Measurements from ENCODE around the gene ST14.

DNA sequence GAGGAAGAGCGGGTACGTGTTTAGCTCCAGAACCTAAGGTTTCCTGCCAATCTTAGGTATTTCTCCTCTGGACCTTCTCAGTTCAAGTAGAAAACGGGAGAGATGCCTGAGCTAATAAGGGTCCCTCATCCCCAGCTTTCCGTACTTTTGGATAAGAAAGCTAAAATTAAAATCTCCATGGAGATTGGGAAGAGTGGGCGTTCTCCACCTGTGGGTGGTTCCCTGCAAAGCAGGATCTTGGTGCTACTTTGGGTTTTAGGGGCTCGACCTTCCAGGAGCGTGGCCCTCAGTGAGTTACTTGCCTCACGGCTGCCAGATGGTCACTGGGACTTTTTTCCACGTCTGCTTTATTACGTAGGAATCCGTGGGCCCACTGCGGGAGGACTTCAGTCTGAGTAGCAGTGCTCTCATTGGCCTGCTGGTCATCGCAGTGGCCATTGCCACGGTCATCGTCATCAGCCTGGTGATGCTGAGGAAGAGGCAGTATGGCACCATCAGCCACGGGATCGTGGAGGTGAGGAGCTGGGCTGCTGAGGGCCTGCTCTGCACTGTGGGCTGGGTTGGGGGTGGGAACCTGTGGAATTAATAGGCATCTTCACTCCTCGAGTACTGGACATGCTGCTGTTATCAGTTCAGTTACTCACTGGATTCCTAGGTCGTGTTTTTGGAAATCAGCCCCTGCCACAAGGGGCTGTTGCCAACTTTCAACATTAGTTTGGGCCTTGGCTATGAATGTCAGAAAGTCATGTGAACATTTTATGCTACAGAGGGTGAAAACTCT, 17.8 kb upstream of the ST14 start:
- no peak for TF ChIP-seq POLR2A (IDR thresholded peaks at IDR 0.05)
- TF ChIP-seq, protein P1, sequence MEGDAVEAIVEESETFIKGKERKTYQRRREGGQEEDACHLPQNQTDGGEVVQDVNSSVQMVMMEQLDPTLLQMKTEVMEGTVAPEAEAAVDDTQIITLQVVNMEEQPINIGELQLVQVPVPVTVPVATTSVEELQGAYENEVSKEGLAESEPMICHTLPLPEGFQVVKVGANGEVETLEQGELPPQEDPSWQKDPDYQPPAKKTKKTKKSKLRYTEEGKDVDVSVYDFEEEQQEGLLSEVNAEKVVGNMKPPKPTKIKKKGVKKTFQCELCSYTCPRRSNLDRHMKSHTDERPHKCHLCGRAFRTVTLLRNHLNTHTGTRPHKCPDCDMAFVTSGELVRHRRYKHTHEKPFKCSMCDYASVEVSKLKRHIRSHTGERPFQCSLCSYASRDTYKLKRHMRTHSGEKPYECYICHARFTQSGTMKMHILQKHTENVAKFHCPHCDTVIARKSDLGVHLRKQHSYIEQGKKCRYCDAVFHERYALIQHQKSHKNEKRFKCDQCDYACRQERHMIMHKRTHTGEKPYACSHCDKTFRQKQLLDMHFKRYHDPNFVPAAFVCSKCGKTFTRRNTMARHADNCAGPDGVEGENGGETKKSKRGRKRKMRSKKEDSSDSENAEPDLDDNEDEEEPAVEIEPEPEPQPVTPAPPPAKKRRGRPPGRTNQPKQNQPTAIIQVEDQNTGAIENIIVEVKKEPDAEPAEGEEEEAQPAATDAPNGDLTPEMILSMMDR (IDR thresholded peaks at IDR 0.05): no peak

All from vagina (tissue), 2 donors.